GM20431 (cell line): ENCODE results near the gene EVA1A.

Source experiments
- in situ Hi-C: fragments of 300-500 bp; cut with MseI, MboI; formaldehyde crosslinking; loops from one replicate; pipeline ENCODE4 v1.15.0; 2020; ENCODE audit warnings: low sequenced_read_pairs; ENCODE audit not compliant: unreplicated experiment

The EVA1A gene

GRCh38 chr2:75547345-75548035, 13.2 kb downstream of the EVA1A start:
- in situ Hi-C loops: no loop called here

- in situ Hi-C loops: no loop called here
These were observed 14.8 kb downstream of the EVA1A start for GRCh38 chr2:75545922-75546321.

- in situ Hi-C loops: no loop called here
These were observed 15.4 kb downstream of the EVA1A start for GRCh38 chr2:75545387-75545786.

GRCh38 chr2:75543446-75543845, 17.3 kb downstream of the EVA1A start:
- in situ Hi-C loops: no loop called here

GRCh38 chr2:75541430-75541829, 19.3 kb downstream of the EVA1A start:
- in situ Hi-C loops: no loop called here

GRCh38 chr2:75540994-75541393, 19.7 kb downstream of the EVA1A start:
- in situ Hi-C loops: no loop called here

GRCh38 chr2:75539955-75540716, 20.6 kb downstream of the EVA1A start:
- in situ Hi-C loops: no loop called here

- in situ Hi-C loops: no loop called here
These were observed 21.9 kb downstream of the EVA1A start for GRCh38 chr2:75538521-75539490.

- in situ Hi-C loops: no loop called here
These were observed 23.1 kb downstream of the EVA1A start for GRCh38 chr2:75537658-75538057.

GRCh38 chr2:75533135-75533534, 27.6 kb downstream of the EVA1A start:
- in situ Hi-C loops: no loop called here

- in situ Hi-C loops: no loop called here
These were observed 28.3 kb downstream of the EVA1A start for GRCh38 chr2:75532488-75532887.

GRCh38 chr2:75528221-75528977, 32.3 kb downstream of the EVA1A start:
- in situ Hi-C loops: no loop called here

- in situ Hi-C loops: no loop called here
These were observed 33.1 kb downstream of the EVA1A start for GRCh38 chr2:75527676-75528075.

- in situ Hi-C loops: no loop called here
These were observed 33.9 kb downstream of the EVA1A start for GRCh38 chr2:75526842-75527241.

- in situ Hi-C loops: no loop called here
These were observed 35.1 kb downstream of the EVA1A start for GRCh38 chr2:75525434-75526310.

GRCh38 chr2:75524276-75524911, 36.3 kb downstream of the EVA1A start:
- in situ Hi-C loops: no loop called here

GRCh38 chr2:75523313-75524275, 37.1 kb downstream of the EVA1A start:
- in situ Hi-C loops: no loop called here
